ENCODE results near the gene TMIGD2.
"Not testable (repeated sequence)": the region's sequence is repeated elsewhere in the genome, so short reads cannot be mapped to it uniquely, and the experiment has no call there.

- TF ChIP-seq POLR2A, CTCF (IDR thresholded peaks at IDR 0.05): not testable (repeated sequence)
These were observed 27.9 kb downstream of the TMIGD2 start for GRCh38 chr19:4274321-4274686.

All from suprapubic skin (tissue), 3 donors.